Sigmoid colon (tissue), 4 donors: ENCODE measurements around the gene ST8SIA4.

ENCODE experiments used
- EP300 ChIP-seq, 4 donors: sonication (generic); formaldehyde crosslinking; IDR thresholded peaks; one replicate each; pipeline ENCODE4 v1.6.1; 2017; ENCODE audit warnings: antibody characterized with exemption in 4 of 4
- TF ChIP-seq, protein P1 (sequence below), 4 experiments: fragments of 450-650 bp in 3 of 4; fragments of 200-600 bp in 1 of 4; IDR thresholded peaks; one replicate each; pipeline ENCODE4 v1.5.1; 2016 to 2019; ENCODE audit warnings: antibody characterized with exemption in 4 of 4, mild to moderate bottlenecking in 3 of 4, moderate library complexity in 2 of 4

DNA sequence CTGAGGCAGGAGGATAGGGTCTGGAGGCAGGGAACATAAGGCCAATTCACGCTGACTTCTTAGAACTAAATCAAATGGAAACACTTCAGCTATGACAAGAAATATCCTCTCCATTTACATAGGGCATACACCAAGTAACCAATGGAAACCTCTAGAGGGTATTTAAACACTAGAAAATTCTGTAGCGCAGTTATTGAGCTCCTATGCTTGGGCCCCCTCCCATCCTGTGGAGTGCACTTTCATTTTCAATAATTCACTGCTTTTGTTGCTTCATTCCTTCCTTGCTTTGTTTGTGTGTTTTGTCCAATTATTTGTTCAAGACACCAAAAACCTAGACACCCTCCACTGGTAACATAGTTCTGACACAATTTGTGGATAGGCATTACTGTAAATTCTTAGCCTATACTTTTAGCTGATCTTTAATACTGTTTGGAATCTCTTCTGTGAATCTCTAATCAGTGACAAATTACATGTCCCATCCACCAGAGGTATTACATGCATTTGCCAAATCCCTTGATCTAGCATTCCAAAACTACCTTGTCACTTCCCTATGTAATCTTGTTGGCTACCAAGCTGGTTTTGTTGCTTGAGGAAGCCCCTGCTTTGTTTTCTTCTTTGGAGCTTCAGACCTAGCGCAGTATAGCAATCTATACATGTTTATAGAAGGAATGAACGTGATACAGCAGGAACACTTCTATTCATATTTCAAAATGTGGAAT lies 61.6 kb downstream of the ST8SIA4 start:
- TF ChIP-seq, protein P1, sequence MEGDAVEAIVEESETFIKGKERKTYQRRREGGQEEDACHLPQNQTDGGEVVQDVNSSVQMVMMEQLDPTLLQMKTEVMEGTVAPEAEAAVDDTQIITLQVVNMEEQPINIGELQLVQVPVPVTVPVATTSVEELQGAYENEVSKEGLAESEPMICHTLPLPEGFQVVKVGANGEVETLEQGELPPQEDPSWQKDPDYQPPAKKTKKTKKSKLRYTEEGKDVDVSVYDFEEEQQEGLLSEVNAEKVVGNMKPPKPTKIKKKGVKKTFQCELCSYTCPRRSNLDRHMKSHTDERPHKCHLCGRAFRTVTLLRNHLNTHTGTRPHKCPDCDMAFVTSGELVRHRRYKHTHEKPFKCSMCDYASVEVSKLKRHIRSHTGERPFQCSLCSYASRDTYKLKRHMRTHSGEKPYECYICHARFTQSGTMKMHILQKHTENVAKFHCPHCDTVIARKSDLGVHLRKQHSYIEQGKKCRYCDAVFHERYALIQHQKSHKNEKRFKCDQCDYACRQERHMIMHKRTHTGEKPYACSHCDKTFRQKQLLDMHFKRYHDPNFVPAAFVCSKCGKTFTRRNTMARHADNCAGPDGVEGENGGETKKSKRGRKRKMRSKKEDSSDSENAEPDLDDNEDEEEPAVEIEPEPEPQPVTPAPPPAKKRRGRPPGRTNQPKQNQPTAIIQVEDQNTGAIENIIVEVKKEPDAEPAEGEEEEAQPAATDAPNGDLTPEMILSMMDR (IDR thresholded peaks at IDR 0.05) = no peak
- no peak for TF ChIP-seq EP300 (IDR thresholded peaks at IDR 0.05)
